LNCaP clone FGC (cell line): ENCODE results near the gene DHDH.
"Not testable (repeated sequence)": the region's sequence is repeated elsewhere in the genome, so short reads cannot be mapped to it uniquely, and the experiment has no call there.

ENCODE experiments used
- DNase-seq: peaks from one replicate; pipeline ENCODE4 v3.0.0-alpha.2; 2011; ENCODE audit warnings: low read depth
- H3K4me3 ChIP-seq: 2 replicates; pipeline ENCODE4 v1.5.1; 2011; ENCODE audit warnings: mild to moderate bottlenecking, low read depth, low read length, control low read depth
- TF ChIP-seq, protein P1 (sequence below): IDR thresholded peaks from 2 replicates; pipeline ENCODE4 v1.5.1; 2012; ENCODE audit warnings: mild to moderate bottlenecking; ENCODE audit not compliant: control insufficient read depth, insufficient read depth; ENCODE audit errors: extremely low read depth

DHDH gene

GRCh38 chr19:48918801-48919247, 14.7 kb upstream of the DHDH start:
- TF ChIP-seq, protein P1, sequence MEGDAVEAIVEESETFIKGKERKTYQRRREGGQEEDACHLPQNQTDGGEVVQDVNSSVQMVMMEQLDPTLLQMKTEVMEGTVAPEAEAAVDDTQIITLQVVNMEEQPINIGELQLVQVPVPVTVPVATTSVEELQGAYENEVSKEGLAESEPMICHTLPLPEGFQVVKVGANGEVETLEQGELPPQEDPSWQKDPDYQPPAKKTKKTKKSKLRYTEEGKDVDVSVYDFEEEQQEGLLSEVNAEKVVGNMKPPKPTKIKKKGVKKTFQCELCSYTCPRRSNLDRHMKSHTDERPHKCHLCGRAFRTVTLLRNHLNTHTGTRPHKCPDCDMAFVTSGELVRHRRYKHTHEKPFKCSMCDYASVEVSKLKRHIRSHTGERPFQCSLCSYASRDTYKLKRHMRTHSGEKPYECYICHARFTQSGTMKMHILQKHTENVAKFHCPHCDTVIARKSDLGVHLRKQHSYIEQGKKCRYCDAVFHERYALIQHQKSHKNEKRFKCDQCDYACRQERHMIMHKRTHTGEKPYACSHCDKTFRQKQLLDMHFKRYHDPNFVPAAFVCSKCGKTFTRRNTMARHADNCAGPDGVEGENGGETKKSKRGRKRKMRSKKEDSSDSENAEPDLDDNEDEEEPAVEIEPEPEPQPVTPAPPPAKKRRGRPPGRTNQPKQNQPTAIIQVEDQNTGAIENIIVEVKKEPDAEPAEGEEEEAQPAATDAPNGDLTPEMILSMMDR = no peak
- no peak for DNase-seq

DNA sequence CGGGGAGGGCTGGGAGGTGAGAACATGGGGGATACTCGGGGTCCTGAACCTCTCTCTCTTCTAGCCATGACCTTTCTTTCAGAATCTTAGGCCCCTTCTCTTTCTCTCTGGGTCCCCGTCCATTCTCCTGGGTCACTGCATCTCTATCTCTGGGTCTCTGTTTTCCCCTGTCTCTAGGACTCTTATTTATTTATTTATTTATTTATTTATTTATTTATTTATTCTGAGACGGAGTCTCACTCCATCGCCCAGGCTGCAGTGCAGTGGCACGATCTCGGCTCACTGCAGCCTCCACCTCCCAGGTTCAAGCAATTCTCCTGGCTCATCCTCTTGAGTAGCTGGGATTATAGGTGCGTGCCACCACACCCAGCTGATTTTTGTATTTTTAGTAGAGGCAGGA, 14.2 kb upstream of the DHDH start:
- not testable (repeated sequence) for H3K4me3 ChIP-seq, DNase-seq

More at GRCh38 chr19:48918801-48919247, 14.7 kb upstream of the DHDH start:
- H3K4me3 ChIP-seq = no peak overlapping the region

DNA sequence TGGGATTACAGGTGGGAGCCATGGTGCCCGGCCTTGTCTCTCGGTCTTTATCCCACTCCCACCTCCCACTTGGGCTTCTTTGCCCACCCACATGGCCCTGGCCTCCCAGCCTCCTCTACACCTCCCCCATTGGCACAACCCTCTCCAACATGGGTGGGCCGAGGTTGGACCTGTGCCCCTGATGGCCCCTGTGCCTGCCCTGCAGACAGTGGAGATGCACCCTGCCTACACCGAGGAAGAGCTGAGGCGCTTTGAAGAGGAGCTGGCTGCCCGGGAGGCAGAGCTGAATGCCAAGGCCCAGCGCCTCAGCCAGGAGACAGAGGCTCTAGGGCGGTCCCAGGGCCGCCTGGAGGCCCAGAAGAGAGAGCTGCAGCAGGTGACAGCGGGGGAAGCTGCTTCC, 12.6 kb upstream of the DHDH start:
- TF ChIP-seq, protein P1 = no peak
- no peak for DNase-seq
- H3K4me3 ChIP-seq = no peak overlapping the region

- TF ChIP-seq, protein P1 = no peak
- DNase-seq = no peak
- no peak overlapping the region for H3K4me3 ChIP-seq
Observed at GRCh38 chr19:48921721-48922500, 11.6 kb upstream of the DHDH start.

DNA sequence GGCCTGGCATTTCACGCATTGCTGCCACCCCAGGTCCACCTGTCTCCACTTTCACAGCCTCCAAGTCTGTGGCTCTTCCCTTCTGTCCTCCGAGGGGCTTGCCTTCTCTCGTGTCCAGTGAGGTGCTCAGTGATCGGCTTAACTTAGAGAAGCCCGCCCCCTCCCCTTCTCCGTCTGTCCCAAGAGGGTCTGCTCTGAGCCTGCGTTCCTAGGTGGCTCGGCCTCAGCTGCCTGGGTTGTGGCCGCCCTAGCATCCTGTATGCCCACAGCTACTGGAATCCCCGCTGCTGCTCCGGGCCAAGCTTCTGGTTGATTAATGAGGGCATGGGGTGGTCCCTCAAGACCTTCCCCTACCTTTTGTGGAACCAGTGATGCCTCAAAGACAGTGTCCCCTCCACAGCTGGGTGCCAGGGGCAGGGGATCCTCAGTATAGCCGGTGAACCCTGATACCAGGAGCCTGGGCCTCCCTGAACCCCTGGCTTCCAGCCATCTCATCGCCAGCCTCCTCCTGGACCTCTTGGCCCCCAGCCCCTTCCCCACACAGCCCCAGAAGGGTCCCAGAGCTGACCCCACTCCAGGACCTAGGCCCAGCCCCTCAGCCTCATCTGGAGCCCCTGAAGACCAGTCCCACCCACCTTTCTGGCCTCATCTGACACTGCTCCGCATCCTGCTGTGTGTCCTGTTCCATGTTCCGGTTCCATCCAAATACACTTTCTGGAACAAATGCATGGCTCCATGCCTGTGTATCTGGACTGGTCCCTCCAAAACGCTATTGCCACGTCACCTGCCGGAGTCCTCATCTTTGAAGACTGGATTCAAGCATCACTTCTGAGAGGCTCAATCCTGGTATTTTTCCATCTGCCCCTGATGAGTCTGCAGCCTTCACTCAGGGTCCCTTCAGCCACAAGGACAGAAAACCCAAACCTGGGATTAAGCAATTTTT, 10.7 kb upstream of the DHDH start:
- H3K4me3 ChIP-seq = no peak overlapping the region
- DNase-seq = no peak
- TF ChIP-seq, protein P1 = no peak

DNA sequence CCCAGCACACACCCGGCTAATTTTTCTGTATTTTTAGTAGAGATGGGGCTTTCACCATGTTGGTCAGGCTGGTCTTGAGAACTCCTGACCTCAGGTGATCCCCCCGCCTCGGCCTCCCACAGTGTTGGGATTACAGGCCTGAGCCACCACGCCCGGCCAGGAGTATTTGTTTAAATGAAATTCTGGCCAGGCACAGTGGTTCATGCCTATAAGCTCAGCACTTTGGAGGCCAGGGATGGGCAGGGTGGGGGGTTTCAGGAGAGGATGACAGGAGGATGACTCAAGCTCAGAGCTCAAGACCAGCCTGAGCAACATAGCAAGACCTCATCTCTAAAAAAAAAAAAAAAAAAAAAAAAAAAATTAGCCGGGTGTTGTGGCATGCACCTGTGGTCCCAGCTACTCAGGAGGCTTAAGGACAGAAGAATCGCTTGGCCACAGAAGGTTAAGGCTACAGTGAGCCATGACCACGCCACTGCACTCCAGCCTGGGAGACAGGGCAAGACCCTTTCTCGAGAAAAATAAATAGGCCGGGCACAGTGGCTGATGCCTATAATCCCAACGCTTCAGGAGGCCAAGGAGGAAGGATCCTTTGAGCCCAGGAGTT, 8.2 kb upstream of the DHDH start:
- TF ChIP-seq, protein P1 = no peak
- DNase-seq = no peak
- no peak overlapping the region for H3K4me3 ChIP-seq

DNA sequence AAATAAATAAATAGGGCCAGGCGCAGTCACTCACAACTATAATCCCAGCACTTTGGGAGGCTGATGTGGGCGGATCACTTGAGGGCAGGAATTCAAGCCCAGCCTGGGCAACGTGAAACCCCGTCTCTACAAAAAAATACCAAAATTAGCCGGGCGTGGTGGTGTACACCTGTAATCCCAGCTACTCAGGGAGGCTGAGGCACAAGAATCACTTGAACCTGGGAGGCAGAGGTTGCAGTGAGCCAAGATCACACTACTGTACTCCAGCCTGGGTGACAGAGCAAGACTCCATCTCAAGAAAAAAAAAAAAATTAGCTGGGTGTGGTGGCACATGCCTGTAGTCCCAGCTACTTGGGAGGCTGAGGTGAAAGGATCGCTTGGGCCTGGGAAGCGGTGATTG, 7.6 kb upstream of the DHDH start:
- DNase-seq, H3K4me3 ChIP-seq: not testable (repeated sequence)
